H1 (cell line): Measurements from ENCODE around the gene SLC30A2. TPM values are rescaled to one million over a fixed set of nuclear protein-coding genes. Genes with fewer than 3 reads are reported as not detected.
A peak's percentile ranks its signal among the peaks of the same experiment; 100 is the strongest.

Source experiments
- CTCF ChIA-PET: fragments of 300-600 bp; sonication (Branson Sonifier 250); formaldehyde crosslinking; loops from one replicate; lab custom pipeline; 2021; ENCODE audit not compliant: partially characterized antibody; lab: Charles Lee
- POLR2A ChIA-PET: fragments of 300-600 bp; sonication (Branson Sonifier 250); formaldehyde crosslinking; loops from one replicate; lab custom pipeline; 2021; ENCODE audit warnings: inconsistent platforms; ENCODE audit not compliant: partially characterized antibody; lab: Charles Lee
- DNase-seq, 2 experiments: peaks; one replicate each; pipeline versions ENCODE4 v3.0.0 to v3.0.0-alpha.2; 2010 to 2022; ENCODE audit warnings: low spot score in 2 of 2, low read depth in 1 of 2, mixed read lengths in 1 of 2
- FAIRE-seq: peaks from 2 replicates; lab custom pipeline; 2011; peaks lifted over from hg19 to GRCh38; lab: Jason Lieb, UNC
- H2AFZ ChIP-seq: 2 replicates; pipeline ENCODE4 v1.8.1; 2012; ENCODE audit warnings: low read length, inconsistent platforms
- H2AK5ac ChIP-seq: 2 replicates; pipeline ENCODE4 v1.6.1; 2013; ENCODE audit warnings: low read depth, low read length
- H2BK120ac ChIP-seq: replicated peaks from 2 replicates; pipeline ENCODE3; 2013; ENCODE audit warnings: low read depth, low read length, inconsistent platforms
- H2BK12ac ChIP-seq: 2 replicates; pipeline ENCODE4 v1.6.1; 2013; ENCODE audit warnings: low read depth, low read length
- H2BK15ac ChIP-seq: 2 replicates; pipeline ENCODE4 v1.6.1; 2013; ENCODE audit warnings: low read length
- H2BK20ac ChIP-seq: 2 replicates; pipeline ENCODE4 v1.6.1; 2013; ENCODE audit warnings: low read length
- H2BK5ac ChIP-seq: 2 replicates; pipeline ENCODE4 v1.6.1; 2013; ENCODE audit warnings: low read depth, low read length
- H3K14ac ChIP-seq: 2 replicates; pipeline ENCODE4 v1.6.1; 2013; ENCODE audit warnings: inconsistent platforms; ENCODE audit not compliant: insufficient read length
- H3K18ac ChIP-seq: 2 replicates; pipeline ENCODE4 v1.6.1; 2013; ENCODE audit warnings: low read length; ENCODE audit errors: extremely low read depth
- H3K23ac ChIP-seq: 2 replicates; pipeline ENCODE4 v1.6.1; 2013; ENCODE audit warnings: inconsistent platforms; ENCODE audit not compliant: insufficient read length
- H3K23me2 ChIP-seq: 2 replicates; pipeline ENCODE4 v1.6.1; 2013; ENCODE audit warnings: low read depth, low read length
- H3K27ac ChIP-seq: 2 replicates; pipeline ENCODE4 v1.6.1; 2011; ENCODE audit warnings: low read depth, low read length, inconsistent platforms
- H3K27me3 ChIP-seq, 4 experiments: replicated peaks in 1 of 4; 1 replicate in 1 of 4; 2 replicates in 3 of 4; pipeline versions ENCODE4 v1.6.1 to v1.8.1; 2011 to 2013; ENCODE audit warnings: low read length in 3 of 4, mild to moderate bottlenecking in 3 of 4, inconsistent platforms in 2 of 4, mixed read lengths in 2 of 4, moderate library complexity in 1 of 4; ENCODE audit not compliant: control insufficient read depth in 3 of 4, insufficient read depth in 3 of 4; ENCODE audit errors: extremely low read depth in 1 of 4
- H3K36me3 ChIP-seq, 4 experiments: 2 replicates each; pipeline versions ENCODE4 v1.6.1 to v1.8.1; 2011 to 2013; ENCODE audit warnings: mild to moderate bottlenecking in 4 of 4, low read length in 3 of 4, moderate library complexity in 2 of 4, control low read depth in 1 of 4, inconsistent platforms in 1 of 4; ENCODE audit not compliant: insufficient read depth in 4 of 4, control insufficient read depth in 2 of 4
- H3K4ac ChIP-seq: replicated peaks from 2 replicates; pipeline ENCODE3; 2013; ENCODE audit warnings: low read length, low read depth, mixed read lengths, inconsistent platforms; ENCODE audit not compliant: insufficient read length
- H3K4me1 ChIP-seq, 4 experiments: replicated peaks in 1 of 4; 1 replicate in 1 of 4; 2 replicates in 3 of 4; pipeline versions ENCODE4 v1.6.1 to v1.8.1; 2011 to 2013; ENCODE audit warnings: low read length in 3 of 4, inconsistent platforms in 2 of 4, mixed read lengths in 1 of 4; ENCODE audit not compliant: insufficient read depth in 4 of 4, control insufficient read depth in 3 of 4
- H3K4me2 ChIP-seq, 2 experiments: 2 replicates each; pipeline versions ENCODE4 v1.6.1 to v1.8.1; 2011 to 2013; ENCODE audit warnings: low read depth in 2 of 2, low read length in 2 of 2, control low read depth in 1 of 2, inconsistent platforms in 1 of 2, mild to moderate bottlenecking in 1 of 2; ENCODE audit not compliant: insufficient read depth in 1 of 2
- H3K4me3 ChIP-seq, 4 experiments: fragments of 200-600, 300-600 bp in 1 of 4; sonication (generic), shearing (Covaris generic), sonication (Bioruptor Twin) in 1 of 4; 2 replicates each; pipeline versions ENCODE4 v1.5.1 to v1.8.1; 2011 to 2016; ENCODE audit warnings: low read length in 4 of 4, low read depth in 3 of 4, control low read depth in 2 of 4, inconsistent platforms in 2 of 4, mild to moderate bottlenecking in 2 of 4, mixed read lengths in 1 of 4, moderate library complexity in 1 of 4; ENCODE audit not compliant: insufficient read depth in 2 of 4; ENCODE audit errors: extremely low read depth in 1 of 4
- H3K56ac ChIP-seq: replicated peaks from 2 replicates; pipeline ENCODE3; 2013; ENCODE audit warnings: low read depth, mild to moderate bottlenecking, mixed read lengths, low read length, inconsistent platforms; ENCODE audit not compliant: insufficient read length
- H3K79me1 ChIP-seq: 2 replicates; pipeline ENCODE4 v1.6.1; 2013; ENCODE audit warnings: low read depth, low read length, control low read depth
- H3K79me2 ChIP-seq, 2 experiments: 2 replicates each; pipeline versions ENCODE4 v1.6.1 to v1.8.1; 2012 to 2013; ENCODE audit warnings: low read length in 2 of 2, mild to moderate bottlenecking in 2 of 2, inconsistent platforms in 1 of 2; ENCODE audit not compliant: insufficient read depth in 2 of 2, control insufficient read depth in 1 of 2
- H3K9ac ChIP-seq, 4 experiments: replicated peaks in 1 of 4; 1 replicate in 1 of 4; 2 replicates in 3 of 4; pipeline versions ENCODE4 v1.6.1 to v1.8.1; 2011 to 2013; ENCODE audit warnings: low read depth in 3 of 4, low read length in 3 of 4, control low read depth in 2 of 4, mild to moderate bottlenecking in 2 of 4, moderate library complexity in 2 of 4, inconsistent platforms in 1 of 4; ENCODE audit errors: extremely low read depth in 1 of 4
- H3K9me3 ChIP-seq, 2 experiments: 2 replicates each; pipeline versions ENCODE4 v1.6.1 to v1.8.1; 2012 to 2013; ENCODE audit warnings: mild to moderate bottlenecking in 2 of 2, moderate library complexity in 2 of 2, control low read depth in 1 of 2, inconsistent platforms in 1 of 2, low read depth in 1 of 2, low read length in 1 of 2, mixed read lengths in 1 of 2; ENCODE audit not compliant: insufficient read depth in 2 of 2
- H4K20me1 ChIP-seq, 2 experiments: replicated peaks in 1 of 2; 2 replicates each; pipeline versions ENCODE3 to v1.8.1; 2011 to 2013; ENCODE audit warnings: inconsistent platforms in 2 of 2, low read length in 2 of 2, mild to moderate bottlenecking in 1 of 2; ENCODE audit not compliant: insufficient read depth in 2 of 2, control insufficient read depth in 1 of 2
- H4K5ac ChIP-seq: 2 replicates; pipeline ENCODE4 v1.6.1; 2013; ENCODE audit warnings: low read length, low read depth, mixed read lengths, inconsistent platforms; ENCODE audit not compliant: insufficient read length
- H4K8ac ChIP-seq: 2 replicates; pipeline ENCODE4 v1.8.0; 2013; ENCODE audit warnings: mild to moderate bottlenecking, moderate library complexity, low read length, inconsistent platforms; ENCODE audit not compliant: insufficient read depth; ENCODE audit errors: extremely low read depth
- H4K91ac ChIP-seq: replicated peaks from 2 replicates; pipeline ENCODE3; 2013; ENCODE audit warnings: low read length, mixed read lengths, inconsistent platforms; ENCODE audit not compliant: insufficient read length
- CBX5 ChIP-seq: fragments of 300-800, 300-1000 bp; sonication (generic); IDR thresholded peaks from 2 replicates; pipeline ENCODE4 v1.7.1; 2016; ENCODE audit warnings: antibody characterized with exemption, low read length, low read depth
- CHD1 ChIP-seq: IDR thresholded peaks from 2 replicates; pipeline ENCODE4 v1.6.1; 2012; ENCODE audit warnings: low read depth, low read length, improper control_type of control experiment
- POLR2AphosphoS5 ChIP-seq: IDR thresholded peaks from 2 replicates; pipeline ENCODE4 v1.6.1; 2011; ENCODE audit warnings: low read depth, low read length
- RXRA ChIP-seq: IDR thresholded peaks from 2 replicates; pipeline ENCODE4 v1.6.1; 2011; ENCODE audit warnings: low read depth, mild to moderate bottlenecking, low read length, moderate library complexity; ENCODE audit not compliant: insufficient read depth
- TBP ChIP-seq: IDR thresholded peaks from 2 replicates; pipeline ENCODE4 v1.6.1; 2011; ENCODE audit warnings: low read depth, low read length, improper control_type of control experiment
- TCF12 ChIP-seq: IDR thresholded peaks from 2 replicates; pipeline ENCODE4 v1.6.1; 2011; ENCODE audit warnings: low read depth, mild to moderate bottlenecking, low read length
- ZNF274 ChIP-seq: IDR thresholded peaks from 2 replicates; pipeline ENCODE4 v1.7.0; 2012; ENCODE audit warnings: low read length, borderline replicate concordance; ENCODE audit errors: extremely low read depth
- WGBS, 2 experiments: shearing (Covaris generic) in 1 of 2; methylation state at CpG; one replicate each; pipeline versions ENCODE4 v1.1.6 to v1.1.7; 2013 to 2015; ENCODE audit warnings: low lambda C conversion rate in 2 of 2, mixed read lengths in 2 of 2, inconsistent platforms in 1 of 2, low coverage in 1 of 2, missing lambda C conversion rate in 1 of 2; ENCODE audit not compliant: insufficient replicate concordance in 2 of 2, insufficient coverage in 1 of 2, insufficient read length in 1 of 2; ENCODE audit errors: extremely low coverage in 1 of 2, missing lambda C conversion rate in 1 of 2; 5-methylcytosine and 5-hydroxymethylcytosine counted together
- polyA plus RNA-seq, 7 experiments: library from polyadenylated mRNA; depleted of rRNA in 3 of 7; stranded (reverse) in 5 of 7; unstranded in 2 of 7; fragments of >200 nt in 5 of 7; fragments of 200-250 nt in 2 of 7; gene quantifications; 1 replicate in 5 of 7; 2 replicates in 1 of 7; 4 replicates in 1 of 7; pipeline versions ENCODE4 v1.2.1 to v1.2.3, GENCODE V29; 2011 to 2013; ENCODE audit warnings: missing spikeins in 2 of 7, mixed read lengths in 2 of 7
- total RNA-seq: library from RNA; stranded (reverse); fragmentation: NEBNext Ultra II Directional; extraction: Animal tissue kit (Norgen Biotek cat#: 25700); gene quantifications from 2 replicates; pipeline ENCODE4 v1.2.1, GENCODE V29; 2021
- TF ChIP-seq, protein P1 (sequence below): IDR thresholded peaks from 2 replicates; pipeline ENCODE4 v1.6.1; 2012; ENCODE audit warnings: inconsistent platforms
- TF ChIP-seq, protein P2 (sequence below): IDR thresholded peaks from 2 replicates; pipeline ENCODE4 v1.6.1; 2011; ENCODE audit warnings: low read length, improper control_type of control experiment

Gene SLC30A2
- total and polyA plus RNA-seq, 2 of the 8 experiments (the other 6 are each of a cell fraction or from before 2014, with no cell fraction given), result 0.19 to 0.76 TPM

DNA sequence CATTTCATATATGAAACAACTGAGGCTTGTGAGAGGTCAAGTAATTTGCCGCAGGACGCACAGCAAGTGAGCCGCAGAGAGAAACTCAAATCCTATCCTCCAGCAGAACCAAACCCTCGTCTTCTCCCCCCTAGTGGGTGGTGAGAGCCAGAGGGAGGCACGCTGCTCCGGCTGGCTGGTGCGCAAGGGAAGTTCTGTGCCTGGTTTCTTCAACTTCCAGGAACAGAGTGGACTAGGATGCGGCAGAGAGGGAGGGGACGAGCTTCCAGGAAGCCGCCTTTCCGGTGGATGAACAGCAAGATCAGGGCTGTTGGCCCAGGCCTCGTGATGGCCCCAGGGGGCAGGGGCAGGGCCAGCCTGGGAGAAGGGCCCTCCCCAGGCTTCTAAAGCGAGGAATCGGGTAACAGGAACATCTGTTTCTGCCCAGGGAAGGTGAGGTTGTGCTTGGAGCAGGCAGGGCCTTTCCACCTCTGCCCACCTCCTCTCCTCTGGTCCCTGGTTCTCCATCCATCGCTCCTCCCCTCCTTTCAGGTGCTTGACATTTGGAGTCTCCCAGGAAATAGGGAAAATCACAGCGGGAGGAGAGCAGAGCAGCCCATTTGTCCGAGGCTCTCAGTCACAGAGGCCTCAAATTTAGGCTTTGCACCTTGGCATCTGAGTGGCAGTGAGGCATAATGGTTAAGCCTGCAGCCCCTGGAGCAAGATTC is 48.9 kb upstream of the SLC30A2 start:
- peak overlapping the region; percentile 36; the same call in 1 of the 2 replicates for H3K18ac ChIP-seq
- no peak overlapping the region for H3K4ac ChIP-seq
- peak overlapping the region in 1 of 4 experiments; percentile 17; a peak in 1 of 8 replicates for H3K4me3 ChIP-seq
- no peak overlapping the region for H2BK120ac ChIP-seq
- H2AFZ ChIP-seq, result peak overlapping the region; percentile 74
- 49% methylated on average over 17 of the region's 17 CpGs; no CpG with 5 or more reads in 1 of the 2 experiments for WGBS, 2 experiments
- no peak overlapping the region; a peak in 1 of 7 replicates for H3K9ac ChIP-seq
- H3K23ac ChIP-seq, result no peak overlapping the region
- peak overlapping the region; percentile 69; the same call in 1 of the 2 replicates for H2BK5ac ChIP-seq
- no peaks in the 10 kb centered on the region for H3K23me2 ChIP-seq
- H3K27ac ChIP-seq, result no peak overlapping the region
- H3K4me2 ChIP-seq, result peak overlapping the region; percentile 40 to 47; a peak in 3 of 4 replicates
- no peaks in the 10 kb centered on the region for H3K79me1 ChIP-seq
- TF ChIP-seq, protein P1, sequence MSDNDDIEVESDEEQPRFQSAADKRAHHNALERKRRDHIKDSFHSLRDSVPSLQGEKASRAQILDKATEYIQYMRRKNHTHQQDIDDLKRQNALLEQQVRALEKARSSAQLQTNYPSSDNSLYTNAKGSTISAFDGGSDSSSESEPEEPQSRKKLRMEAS, result peak; percentile 52; the same call in 1 of the 2 replicates
- TF ChIP-seq CHD1 (no peak), RXRA (no peak), CBX5 (no peak), TBP (peak; percentile 36; the same call in 1 of the 2 replicates), TCF12 (0 out of 2 replicates have a peak, but pooled peaks have one; percentile 18), POLR2AphosphoS5 (no peak), ZNF274 (no peak)
- TF ChIP-seq, protein P2, sequence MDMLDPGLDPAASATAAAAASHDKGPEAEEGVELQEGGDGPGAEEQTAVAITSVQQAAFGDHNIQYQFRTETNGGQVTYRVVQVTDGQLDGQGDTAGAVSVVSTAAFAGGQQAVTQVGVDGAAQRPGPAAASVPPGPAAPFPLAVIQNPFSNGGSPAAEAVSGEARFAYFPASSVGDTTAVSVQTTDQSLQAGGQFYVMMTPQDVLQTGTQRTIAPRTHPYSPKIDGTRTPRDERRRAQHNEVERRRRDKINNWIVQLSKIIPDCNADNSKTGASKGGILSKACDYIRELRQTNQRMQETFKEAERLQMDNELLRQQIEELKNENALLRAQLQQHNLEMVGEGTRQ, result peak; percentile 11; the same call in 1 of the 2 replicates
- no peak overlapping the region for H2AK5ac ChIP-seq
- H2BK20ac ChIP-seq, result peak overlapping the region; percentile 77; the same call in 1 of the 2 replicates
- no peaks in the 10 kb centered on the region for H3K36me3 ChIP-seq
- no peaks in the 10 kb centered on the region for H4K20me1 ChIP-seq
- FAIRE-seq (peak; percentile 45), DNase-seq (peak; percentile 38 to 76)
- H3K14ac ChIP-seq, result no peak overlapping the region
- peaks cover 0 to 5% (median 2%) of the 10 kb centered on the region in 4 experiments; a peak in 2 of 7 replicates for H3K27me3 ChIP-seq
- no peaks in the 10 kb centered on the region for H3K79me2 ChIP-seq
- ChIA-PET CTCF (interaction anchor here (1.2 to 1.3 kb wide), 2 partner anchors 50 to 58 kb away, joined by 4 to 6 read pairs; no protein-coding TSS in a partner anchor), POLR2A (interaction anchor here (1.2 kb wide), 1 partner anchor 185 kb away, joined by 4 read pairs; the partner anchor contains the start of gene SH3BGRL3)
- peaks cover 9 to 15% (median 12%) of the 10 kb centered on the region in 4 experiments for H3K4me1 ChIP-seq
- peak overlapping the region; percentile 45; the same call in 1 of the 2 replicates for H2BK12ac ChIP-seq
- no peak overlapping the region for H3K56ac ChIP-seq
- H4K5ac ChIP-seq, result no peak overlapping the region
- peak overlapping the region; percentile 58; the same call in 1 of the 2 replicates for H4K8ac ChIP-seq
- no peak overlapping the region for H2BK15ac ChIP-seq
- no peak overlapping the region for H4K91ac ChIP-seq
- no peaks in the 10 kb centered on the region for H3K9me3 ChIP-seq
